Measurements from ENCODE around the gene SOX10.
"Not testable (repeated sequence)": the region's sequence is repeated elsewhere in the genome, so short reads cannot be mapped to it uniquely, and the experiment has no call there.

The SOX10 gene

GRCh38 chr22:37959231-37959825, 25.0 kb downstream of the SOX10 start:
- no peak for DNase-seq

- DNase-seq: no peak
Observed at GRCh38 chr22:37957232-37957631, 27.1 kb downstream of the SOX10 start.

- DNase-seq: not testable (repeated sequence)
Observed at GRCh38 chr22:37955825-37956397, 28.4 kb downstream of the SOX10 start.

- DNase-seq: no peak
Observed at GRCh38 chr22:37954686-37955085, 29.7 kb downstream of the SOX10 start.

- peak; percentile 51 to 89 for DNase-seq
Observed at GRCh38 chr22:37953437-37954179, 30.7 kb downstream of the SOX10 start, which contains the start of the genes C22orf23 and POLR2F. TSS of gene C22orf23 (minus strand) at chr22:37953601. CDS start at chr22:37953149, 452 bp downstream. TSS of gene POLR2F (plus strand) at chr22:37953699. CDS start at chr22:37953788, 89 bp downstream.

- no peak for DNase-seq
Observed at GRCh38 chr22:37953062-37953436, 31.3 kb downstream of the SOX10 start.

GRCh38 chr22:37952629-37953028, 31.7 kb downstream of the SOX10 start:
- DNase-seq: not testable (repeated sequence)

- DNase-seq: no peak
Observed at GRCh38 chr22:37951305-37951704, 33.0 kb downstream of the SOX10 start.

GRCh38 chr22:37947142-37947795, 37.1 kb downstream of the SOX10 start:
- not testable (repeated sequence) for DNase-seq

- not testable (repeated sequence) for DNase-seq
Observed at GRCh38 chr22:37944423-37944822, 39.9 kb downstream of the SOX10 start.

GRCh38 chr22:37943825-37944198, 40.5 kb downstream of the SOX10 start:
- no peak for DNase-seq

- no peak for DNase-seq
Observed at GRCh38 chr22:37943136-37943824, 41.1 kb downstream of the SOX10 start.

GRCh38 chr22:37942133-37942532, 42.2 kb downstream of the SOX10 start:
- DNase-seq: no peak

- DNase-seq: no peak
Observed at GRCh38 chr22:37940698-37941376, 43.5 kb downstream of the SOX10 start.

- DNase-seq: peak; percentile 74 to 77
Observed at GRCh38 chr22:37933711-37934376, 50.5 kb downstream of the SOX10 start.

- no peak for DNase-seq
Observed at GRCh38 chr22:37932821-37933578, 51.4 kb downstream of the SOX10 start.

- no peak for DNase-seq
Observed at GRCh38 chr22:37932401-37932800, 52.0 kb downstream of the SOX10 start.

- no peak for DNase-seq
Observed at GRCh38 chr22:37931893-37932389, 52.4 kb downstream of the SOX10 start.

- DNase-seq: no peak
Observed at GRCh38 chr22:37930952-37931440, 53.4 kb downstream of the SOX10 start.

- no peak for DNase-seq
Observed at GRCh38 chr22:37930270-37930951, 53.9 kb downstream of the SOX10 start.
